ENCODE results near the gene TEDC1.
"Not testable (repeated sequence)": the region's sequence is repeated elsewhere in the genome, so short reads cannot be mapped to it uniquely, and the experiment has no call there.

TEDC1 gene

DNA sequence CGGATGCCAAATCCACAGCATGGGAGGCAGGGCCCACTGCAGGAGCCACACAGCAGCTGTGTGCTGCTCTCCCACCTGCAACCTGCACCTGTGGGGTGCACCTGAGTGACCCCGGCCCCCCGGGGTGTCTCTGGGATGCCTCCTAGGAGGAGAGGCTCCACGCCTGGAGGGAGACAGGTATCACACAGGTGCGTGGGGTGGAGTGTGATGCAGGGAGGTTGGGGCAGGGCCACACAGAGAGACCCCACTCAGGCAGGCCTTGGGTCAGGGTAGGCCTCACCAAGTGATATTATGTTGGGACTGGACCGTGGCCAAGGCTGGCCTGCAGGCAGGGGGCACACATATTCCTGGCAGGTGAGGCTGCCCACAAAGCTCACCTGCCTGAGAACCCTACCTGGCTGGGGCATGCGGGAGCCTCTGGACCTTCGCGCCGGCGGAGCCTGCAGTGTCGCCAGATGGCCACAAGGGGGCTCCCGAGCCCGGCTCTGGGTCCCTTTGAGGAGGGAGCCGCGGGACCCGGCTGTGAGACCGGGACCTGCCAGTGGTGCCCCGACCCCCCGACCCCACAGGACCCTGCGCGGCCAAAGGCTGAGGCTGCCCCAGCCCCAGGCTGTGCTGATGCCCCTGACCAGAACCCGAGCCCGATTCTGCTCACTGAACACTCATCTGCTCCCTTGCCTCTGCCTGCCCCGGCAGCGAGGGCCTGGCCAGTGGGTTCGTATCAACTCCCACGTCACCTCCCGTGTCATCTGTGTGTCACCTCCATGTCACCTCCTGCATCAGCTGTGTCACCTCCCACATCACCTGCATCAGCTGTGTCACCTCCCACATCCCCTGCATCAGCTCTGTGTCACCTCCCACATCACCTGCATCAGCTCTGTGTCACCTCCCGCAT, 46.8 kb downstream of the TEDC1 start:
- DNase-seq (ENCODE audit: low read depth): no peak

- DNase-seq (ENCODE audit: low read depth): no peak
Observed at GRCh38 chr14:105538481-105539049, 47.5 kb downstream of the TEDC1 start.

- no peak for DNase-seq (ENCODE audit: low read depth)
Observed at GRCh38 chr14:105540811-105541210, 49.8 kb downstream of the TEDC1 start.

DNA sequence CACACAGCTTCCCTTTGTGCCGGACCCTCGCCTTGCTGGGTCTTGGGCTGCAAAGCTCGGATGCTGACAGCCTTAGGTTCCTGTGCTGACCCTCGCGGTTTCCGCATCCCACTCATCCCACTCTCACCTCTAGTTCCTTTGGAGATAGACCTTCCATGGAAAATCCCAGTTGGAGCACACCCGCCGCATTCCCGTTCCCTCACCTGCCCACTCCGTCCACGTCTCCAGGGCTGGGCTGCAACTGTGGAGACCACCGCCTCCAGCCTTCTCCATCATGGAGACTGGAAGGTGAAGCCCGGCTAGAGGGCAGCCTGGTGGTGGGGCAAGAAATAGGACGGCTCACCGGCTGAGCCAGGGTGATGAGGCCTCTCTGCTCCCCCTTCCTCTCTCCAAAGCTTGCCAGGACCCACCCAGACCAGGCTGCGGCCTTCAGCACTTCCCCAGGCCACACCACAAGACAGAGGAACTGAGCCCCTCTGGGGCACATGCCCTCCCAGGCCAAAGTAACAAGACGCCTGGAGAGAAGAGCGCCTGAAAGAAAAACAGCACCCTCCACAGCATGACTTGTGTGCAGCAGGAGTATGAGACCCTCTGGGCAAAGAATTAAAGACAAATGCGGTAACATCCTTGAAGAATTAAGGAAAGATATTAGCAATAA, 50.3 kb downstream of the TEDC1 start:
- DNase-seq (ENCODE audit: low read depth): no peak

DNA sequence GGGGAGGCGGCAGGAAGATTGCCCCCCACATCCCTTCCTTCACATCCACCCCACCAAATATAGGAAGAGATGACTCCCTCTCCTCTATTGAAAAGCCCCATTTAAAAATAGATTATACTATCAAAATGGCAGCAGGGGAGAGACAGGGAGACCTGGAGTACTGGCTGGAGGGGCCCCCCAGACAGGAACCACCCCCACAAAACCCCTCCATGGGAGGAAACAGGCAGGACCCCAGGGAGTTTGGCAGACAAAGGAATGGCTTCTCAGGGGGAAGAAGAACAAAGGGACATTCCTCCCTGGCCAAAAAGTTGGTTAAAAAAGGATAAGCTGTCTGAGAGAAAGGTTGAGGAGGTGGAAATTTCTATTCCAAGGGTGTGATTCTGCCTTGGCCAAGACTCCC, 54.6 kb downstream of the TEDC1 start:
- DNase-seq (ENCODE audit: low read depth): not testable (repeated sequence)

GRCh38 chr14:105546410-105546809, 55.4 kb downstream of the TEDC1 start:
- not testable (repeated sequence) for DNase-seq (ENCODE audit: low read depth)

DNA sequence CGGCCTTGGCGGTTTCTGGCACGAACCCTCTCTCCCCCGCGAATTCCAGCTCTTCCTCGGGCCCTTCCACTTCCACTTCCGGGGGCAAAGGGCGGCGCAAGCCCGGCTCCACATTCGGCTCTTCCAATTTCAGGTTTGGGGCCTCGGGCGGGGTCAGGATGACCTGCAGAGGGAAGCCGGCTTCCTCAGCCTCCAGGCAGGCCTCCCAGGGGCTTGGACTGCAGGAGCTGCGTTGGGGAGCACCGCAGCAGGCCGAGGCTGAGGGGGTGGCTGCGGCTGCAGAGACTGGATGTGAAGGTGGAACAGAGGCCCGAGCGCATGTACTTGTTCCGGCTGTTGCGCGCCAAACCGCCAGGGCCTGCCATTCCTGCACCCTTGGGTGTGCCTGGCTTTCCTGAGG, 56.0 kb downstream of the TEDC1 start:
- DNase-seq (ENCODE audit: low read depth): not testable (repeated sequence)

- no peak for DNase-seq (ENCODE audit: low read depth)
Observed at GRCh38 chr14:105547741-105548169, 56.7 kb downstream of the TEDC1 start.
